Heart right ventricle (tissue), 16 donors: Measurements from ENCODE around the gene FYTTD1. TPM values are rescaled to one million over a fixed set of nuclear protein-coding genes. Genes with fewer than 3 reads are reported as not detected.

Source experiments
- ATAC-seq, 8 donors: fragments of 200-7000 bp; cut with Tn5 transposase; one replicate each; pipeline ENCODE4 v1.9.1; 2020; ENCODE audit warnings: mild to moderate bottlenecking in 8 of 8, moderate library complexity in 8 of 8, moderate number of reproducible peaks in 1 of 8
- DNase-seq, 2 donors: peaks; one replicate each; pipeline ENCODE4 v3.0.0-alpha.2; 2020
- H3K27ac ChIP-seq, 10 donors: fragments of 200-600 bp; sonication (generic) in 2 of 10; one replicate each; pipeline versions ENCODE4 v1.5.0 to v1.8.0; 2020 to 2022; ENCODE audit warnings: mild to moderate bottlenecking in 3 of 10
- H3K27me3 ChIP-seq, 7 donors: fragments of 200-600 bp; one replicate each; pipeline ENCODE4 v1.8.0; 2021 to 2022; ENCODE audit warnings: mild to moderate bottlenecking in 2 of 7
- H3K36me3 ChIP-seq, 9 donors: fragments of 200-600 bp; sonication (generic) in 1 of 9; one replicate each; pipeline versions ENCODE4 v1.5.0 to v1.8.0; 2020 to 2022; ENCODE audit warnings: mild to moderate bottlenecking in 2 of 9
- H3K4me1 ChIP-seq, 9 donors: fragments of 200-600 bp; sonication (generic) in 1 of 9; one replicate each; pipeline versions ENCODE4 v1.5.0 to v1.8.0; 2020 to 2022; ENCODE audit warnings: mild to moderate bottlenecking in 4 of 9
- H3K4me3 ChIP-seq, 10 donors: fragments of 200-600 bp; sonication (generic) in 2 of 10; one replicate each; pipeline versions ENCODE4 v1.5.0 to v1.8.0; 2020 to 2022; ENCODE audit warnings: mild to moderate bottlenecking in 7 of 10, moderate library complexity in 2 of 10
- H3K9me3 ChIP-seq, 11 donors: fragments of 200-600 bp in 10 of 11; sonication (generic) in 2 of 11; one replicate each; pipeline versions ENCODE4 v1.5.0 to v1.8.0; 2013 to 2022; ENCODE audit warnings: mild to moderate bottlenecking in 2 of 11, control low read depth in 1 of 11, moderate library complexity in 1 of 11
- CTCF ChIP-seq, 9 donors: fragments of 200-600 bp; sonication (generic) in 2 of 9; IDR thresholded peaks; one replicate each; pipeline versions ENCODE4 v1.5.0 to v1.8.0; 2021 to 2022; ENCODE audit warnings: antibody characterized with exemption in 9 of 9, mild to moderate bottlenecking in 5 of 9, moderate library complexity in 1 of 9
- WGBS, 2 donors: extraction: QIAGEN DNeasy Blood & Tissue Kit; methylation state at CpG; one replicate each; pipeline ENCODE4 v1.1.7; 2013; ENCODE audit warnings: inconsistent platforms in 1 of 2; 5-methylcytosine and 5-hydroxymethylcytosine counted together
- intact Hi-C, 10 donors: fragments of 100-400 bp; cut with DNase I; formaldehyde crosslinking; loops; one replicate each; pipeline versions ENCODE4 v1.11.1 to v1.14.2; 2022
- polyA plus RNA-seq, 2 donors: library from polyadenylated mRNA; stranded (reverse); fragments of 200-250 nt; gene quantifications; one replicate each; pipeline ENCODE4 v1.2.3, GENCODE V29; 2013
- total RNA-seq, 10 donors: library from RNA; stranded (reverse); fragmentation: NEBNext Ultra II Directional in 3 of 10; extraction: Animal tissue kit (Norgen Biotek cat#: 25700) in 3 of 10; gene quantifications; one replicate each; pipeline versions ENCODE4 v1.2.1 to v1.2.4, GENCODE V29; 2021 to 2023
- donor health status: Arrhythmogenic right ventricular cardiomyopathy.
- donor health status: ischemic (EF 13 %, LVEDD 7.1; RV severe dilation, severe dysfunction).
- donor health status: healthy with polysubstance abuse.
- donor health status: DM: no; HTN: yes; CAD: no.
- donor health status: DM: no; HTN: no; CAD: no.
- donor health status: ischemic (EF 25% LVEDD 6.9; RV normal size, moderate dysfunction).
- donor health status: ischemic (EF 25% LVEDD 5.7; RV mildly dilated, moderate dysfunction).
- donor health status: healthy.
- donor health status: DM: yes; HTN: yes; CAD: no.
- donor health status: Ischemic cardiomyopathy.
- donor health status: ischemic (EF 35%, LVEDD 5.7; RV mildly dilated, moderate dysfunction).
- donor health status: nonischemic (EF 11% LVEDD 7.7; RV severe dilation, severe dysfunction).
- donor health status: DM: yes; HTN: yes; CAD: no.
- donor health status: PGD.
- donor health status: ischemic (EF 29% LVEDD 5.4; RV normal size, mild dysfunction).
- donor health status: nonischemic (EF 23%, LVEDD 6.1; RV moderate dilation, normal function).

FYTTD1 gene
- total and polyA plus RNA-seq, 12 donors, result 16.5 to 111 (median 77.9) TPM

- Histone ChIP-seq H3K27me3 (no peaks in the 10 kb centered on the region), H3K36me3 (peaks cover 0 to 100% (median 50%) of the 10 kb centered on the region in 9 donors), H3K27ac (no peak overlapping the region), H3K9me3 (no peaks in the 10 kb centered on the region), H3K4me3 (no peak overlapping the region), H3K4me1 (no peaks in the 10 kb centered on the region)
- ATAC-seq (no peak), DNase-seq (no peak)
- 92 to 95% methylated on average over 5 of the region's 5 CpGs for WGBS, 2 donors
- intact Hi-C loops, result no loop called here
- TF ChIP-seq CTCF (IDR thresholded peaks at IDR 0.05), result no peak
Measured at GRCh38 chr3:197835509-197835908, 85.8 kb downstream of the FYTTD1 start.

GRCh38 chr3:197836244-197836643 lies 86.6 kb downstream of the FYTTD1 start:
- Histone ChIP-seq H3K4me3 (no peak overlapping the region), H3K4me1 (no peaks in the 10 kb centered on the region), H3K27ac (no peak overlapping the region), H3K27me3 (no peaks in the 10 kb centered on the region), H3K9me3 (no peaks in the 10 kb centered on the region), H3K36me3 (peaks cover 0 to 100% (median 49%) of the 10 kb centered on the region in 9 donors)
- intact Hi-C loops, result no loop called here
- DNase-seq (no peak), ATAC-seq (no peak)
- no peak for TF ChIP-seq CTCF (IDR thresholded peaks at IDR 0.05)

Other genes starting within 250 kb of the FYTTD1 start
- 100 to 1,000 TPM in 4 of 10 donors, 10 to 100 TPM in 6; 38.6 to 144 (median 82.5) TPM for gene BDH1, start 193.9 kb upstream of the FYTTD1 start, total RNA-seq
- gene BDH1, start 193.9 kb upstream of the FYTTD1 start, polyA plus RNA-seq, result 10 to 100 TPM in 1 of 2 donors, 1 to 10 TPM in 1; 9.6 to 85.4 TPM
- gene RUBCN, start 13.0 kb upstream of the FYTTD1 start, total RNA-seq, result 10 to 100 TPM; 23.6 to 51.4 (median 35.7) TPM
- 10 to 100 TPM in 1 of 2 donors, 1 to 10 TPM in 1; 9.7 to 16.5 TPM for gene RUBCN, start 13.0 kb upstream of the FYTTD1 start, polyA plus RNA-seq
- gene LRCH3, start 41.4 kb downstream of the FYTTD1 start, total RNA-seq, result 10 to 100 TPM; 21.5 to 33.2 (median 28.0) TPM
- gene LRCH3, start 41.4 kb downstream of the FYTTD1 start, polyA plus RNA-seq, result 10 to 100 TPM in 1 of 2 donors, 1 to 10 TPM in 1; 7.1 to 12.1 TPM
- gene RPL35A, start 200.3 kb downstream of the FYTTD1 start, total RNA-seq, result 100 to 1,000 TPM; 674 to 856 (median 795) TPM
- gene RPL35A, start 200.3 kb downstream of the FYTTD1 start, polyA plus RNA-seq, result 1,000 to 10,000 TPM; 1,199 to 1,493 TPM
- 10 to 100 TPM in 7 of 10 donors, 1 to 10 TPM in 3; 8.7 to 15.2 (median 11.0) TPM for gene LMLN, start 210.3 kb downstream of the FYTTD1 start, total RNA-seq
- gene LMLN, start 210.3 kb downstream of the FYTTD1 start, polyA plus RNA-seq, result 1 to 10 TPM; 2.0 to 3.1 TPM